GM19043 (cell line): ENCODE measurements around the gene HTT.

ENCODE experiments used
- ATAC-seq: cut with Tn5 transposase; IDR thresholded peaks from one replicate; pipeline ENCODE4 v1.9.1; 2021; ENCODE audit warnings: low read depth; ENCODE audit not compliant: unreplicated experiment

Gene HTT

GRCh38 chr4:3257103-3257555, 182.6 kb downstream of the HTT start:
- no peak for ATAC-seq

DNA sequence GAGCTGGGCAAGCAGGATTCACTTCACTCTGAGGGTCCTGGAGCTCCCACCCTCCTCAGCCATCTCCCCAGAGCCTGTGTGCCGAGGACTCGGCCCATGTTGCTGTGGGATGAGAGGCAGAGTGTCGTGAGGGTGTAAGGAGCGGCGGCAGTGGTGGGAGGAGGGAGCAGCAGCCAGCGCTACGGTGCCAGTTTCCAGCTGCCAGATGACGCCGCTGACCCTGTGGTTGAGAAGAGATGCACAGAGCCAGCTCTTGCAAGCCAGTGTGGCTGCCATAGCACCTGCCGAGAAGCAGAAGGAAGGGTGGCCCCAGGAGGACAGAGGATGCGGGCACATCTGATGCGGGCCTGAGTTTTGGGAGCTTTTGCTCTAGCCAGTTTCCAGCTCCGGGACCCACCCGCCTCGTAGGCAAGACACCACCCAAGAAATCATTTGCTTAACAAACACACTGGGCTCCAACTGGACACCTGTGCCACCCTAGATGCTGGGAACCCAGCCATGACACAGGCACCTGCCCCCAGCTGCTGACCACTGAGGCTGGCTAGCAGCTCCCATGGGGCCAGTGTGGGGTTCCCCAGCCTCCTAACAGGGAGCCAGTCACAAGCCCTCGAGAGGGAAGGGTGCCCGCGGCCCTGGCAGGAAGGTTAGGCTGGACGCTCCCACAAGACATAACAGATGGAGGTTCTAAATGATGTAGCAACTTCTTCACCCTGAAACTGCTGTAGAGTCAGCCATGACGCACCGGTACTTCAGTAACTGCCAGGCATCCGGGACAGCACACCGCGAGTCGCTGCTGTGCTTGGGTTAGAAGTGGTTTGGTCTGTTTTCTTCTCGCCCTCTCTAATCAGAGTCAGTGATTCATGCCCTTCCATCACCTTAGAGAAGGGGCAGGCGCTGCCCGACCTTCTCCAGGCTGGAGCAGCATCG, 183.3 kb downstream of the HTT start:
- ATAC-seq = no peak

GRCh38 chr4:3261411-3262207, 187.1 kb downstream of the HTT start:
- ATAC-seq = no peak

DNA sequence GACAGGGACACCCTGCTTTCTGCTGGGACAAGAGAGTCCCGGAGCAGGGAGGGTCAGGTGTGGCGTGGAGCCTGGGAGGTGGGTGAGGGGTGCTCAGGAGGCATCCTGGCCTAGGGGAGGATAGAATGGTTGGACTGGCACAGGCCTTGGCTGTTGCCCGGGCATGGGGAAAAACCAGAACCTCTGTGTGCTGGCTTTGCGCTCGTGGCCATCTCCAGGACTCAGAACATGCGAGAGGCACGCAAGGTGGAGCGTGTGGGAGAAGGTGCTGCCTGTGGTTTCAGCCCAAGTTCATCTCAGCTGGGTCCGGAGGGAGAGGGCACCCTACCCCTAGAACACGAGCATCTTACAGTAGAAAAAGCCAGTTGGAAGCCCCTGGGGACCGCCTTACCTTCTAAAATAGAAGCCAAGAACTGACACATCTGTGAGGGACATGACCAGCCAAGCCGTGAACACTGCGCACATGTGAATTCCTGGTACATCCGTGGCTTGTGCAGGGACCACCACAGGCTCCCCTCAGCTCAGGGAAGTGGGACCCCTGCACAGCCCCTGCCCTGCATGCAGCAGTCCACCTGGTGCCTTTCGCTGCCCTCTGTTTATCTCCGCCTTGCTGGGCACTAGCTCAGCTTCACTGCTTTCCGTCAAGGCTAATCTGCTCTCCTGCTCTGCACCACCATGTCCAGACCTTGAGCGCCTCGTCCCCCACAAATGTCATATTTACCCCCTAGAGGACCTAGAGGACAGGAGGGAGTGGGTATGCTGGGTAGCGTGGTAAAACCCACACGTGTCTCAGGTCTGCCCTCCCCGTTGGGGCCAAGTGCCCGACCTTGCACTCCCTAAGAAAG, 187.9 kb downstream of the HTT start:
- ATAC-seq = no peak

DNA sequence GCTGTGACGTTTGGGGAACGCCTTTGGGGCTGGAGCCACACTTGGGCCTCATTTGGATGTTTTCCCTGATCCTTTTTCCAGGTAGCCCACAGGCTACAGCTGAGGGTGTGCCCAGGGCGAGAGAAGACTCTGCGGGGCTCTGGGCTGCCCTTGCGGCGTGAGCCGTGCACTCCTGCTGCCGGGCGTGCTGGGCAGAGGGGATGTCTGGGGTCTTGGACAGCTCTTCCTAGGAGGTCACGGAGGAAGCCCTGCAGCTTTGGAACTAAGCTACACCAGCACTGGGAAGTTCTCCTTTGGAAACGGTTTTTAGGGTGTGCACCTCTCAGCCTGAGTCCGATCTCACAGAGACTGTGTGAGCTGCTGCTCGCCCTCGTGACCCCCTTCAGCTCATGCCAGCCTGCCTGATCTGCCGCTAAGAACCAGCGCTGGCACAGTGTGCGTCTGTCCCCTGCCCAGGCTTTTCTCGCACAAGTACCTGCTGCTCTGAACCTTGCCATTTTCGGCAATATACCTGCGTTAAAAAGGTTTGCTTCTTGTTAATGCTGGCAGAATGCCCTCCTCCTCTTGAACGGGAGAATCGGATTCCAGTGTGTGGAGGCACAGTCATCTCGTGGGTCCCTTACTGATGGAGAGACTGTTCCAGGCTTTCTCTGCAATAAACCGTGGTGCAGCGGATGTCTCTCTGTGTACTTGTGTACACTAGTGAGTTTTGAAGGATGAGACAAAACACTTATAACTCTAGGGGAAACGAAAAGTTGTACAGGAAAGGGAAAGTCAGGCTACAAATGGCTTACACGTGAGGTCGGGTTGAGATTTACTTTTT, 188.8 kb downstream of the HTT start:
- ATAC-seq = no peak

- no peak for ATAC-seq
Measured at GRCh38 chr4:3263876-3264193, 189.4 kb downstream of the HTT start.

DNA sequence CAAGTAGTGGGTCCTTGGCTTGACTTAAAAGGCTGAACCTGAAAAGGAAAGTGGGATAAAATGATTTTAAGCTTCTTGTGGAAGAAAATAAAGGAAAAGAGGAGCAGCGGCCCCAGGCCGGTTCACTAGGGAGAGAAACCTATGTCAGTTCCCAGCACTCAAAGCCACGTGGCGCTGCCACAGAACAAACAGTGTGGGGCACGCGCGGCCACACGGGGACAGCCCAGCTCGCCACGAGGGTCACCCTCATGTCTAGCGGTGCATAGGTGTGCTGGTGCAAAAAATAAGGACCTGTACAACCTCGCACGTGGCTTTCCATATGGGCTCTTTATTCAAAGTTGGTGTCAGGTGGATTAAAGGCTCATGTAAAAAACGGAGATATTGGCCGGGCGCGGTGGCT, 191.6 kb downstream of the HTT start:
- ATAC-seq = no peak

DNA sequence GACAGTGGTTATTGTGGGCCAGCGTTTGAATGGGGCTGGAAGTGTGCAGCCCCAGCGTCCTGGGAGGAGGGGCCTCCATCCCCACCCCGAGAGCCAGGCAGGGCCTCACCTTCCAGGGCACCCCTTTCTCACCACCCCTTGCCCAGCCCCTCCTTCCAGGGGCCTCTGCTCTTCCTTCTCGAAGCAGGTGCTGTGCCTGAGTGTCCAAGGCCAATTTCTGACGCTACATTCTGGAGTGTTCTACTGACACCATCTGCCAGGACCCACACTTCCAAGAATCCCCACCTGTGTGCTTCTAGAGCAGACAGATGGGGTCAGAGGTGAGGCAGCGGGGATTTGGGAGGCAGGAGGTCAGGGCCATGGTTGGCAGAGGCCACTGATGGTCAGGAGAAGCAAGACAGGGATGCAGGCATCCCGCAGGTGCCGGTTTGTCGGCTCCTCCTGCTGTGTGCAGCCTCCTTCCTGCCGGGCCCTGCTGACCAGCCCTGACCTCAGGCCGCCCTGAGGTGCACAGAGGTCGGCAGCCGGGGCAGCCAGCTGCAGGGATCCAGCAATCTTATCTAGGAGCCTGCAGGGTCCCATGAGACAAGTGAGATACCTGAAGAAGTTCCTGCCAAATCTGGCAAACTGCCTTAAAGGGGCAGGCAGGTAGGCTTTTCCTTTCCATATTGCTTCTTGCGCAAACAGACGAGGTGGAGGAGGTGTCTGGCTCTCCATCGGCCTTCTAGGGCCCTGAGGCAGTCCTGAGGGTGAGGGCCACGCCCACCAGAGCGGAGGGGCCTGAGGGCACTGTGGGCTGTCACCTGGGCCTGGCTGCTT, 193.3 kb downstream of the HTT start:
- no peak for ATAC-seq

DNA sequence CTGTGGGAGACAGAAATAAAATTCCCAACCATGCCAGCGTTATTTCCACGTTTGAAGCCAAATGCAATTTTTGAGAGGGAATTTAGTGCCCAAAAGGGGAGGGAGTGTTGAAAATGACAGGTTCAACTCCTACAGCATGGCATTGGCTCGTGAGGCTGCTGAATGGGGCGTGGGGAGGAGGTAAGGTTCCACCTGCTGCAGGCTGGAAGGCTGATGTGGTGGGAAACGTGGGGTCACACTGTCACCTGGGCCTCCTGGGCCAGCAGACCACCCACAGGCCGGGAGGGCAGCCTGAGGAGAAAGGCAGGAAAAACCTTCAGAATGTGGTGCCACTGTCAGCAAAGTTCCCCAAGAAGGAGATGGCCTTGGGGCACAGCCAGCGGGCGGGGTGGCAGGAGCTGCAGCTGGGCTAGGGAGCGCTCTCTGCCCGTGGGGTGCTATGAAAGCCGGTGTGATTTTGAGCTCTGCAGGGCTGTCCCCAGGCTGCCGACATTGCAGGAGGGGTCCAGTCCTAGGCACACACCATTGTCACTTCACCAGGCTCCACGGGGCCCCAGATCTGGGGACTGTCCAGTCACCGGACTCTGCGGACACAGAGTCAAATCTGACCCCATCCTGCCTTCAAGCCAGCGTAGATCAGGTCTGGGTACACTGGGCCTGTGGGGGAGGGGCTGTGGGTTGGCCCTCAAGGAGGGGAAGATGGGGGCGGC, 194.1 kb downstream of the HTT start:
- no peak for ATAC-seq

GRCh38 chr4:3269105-3269927, 194.8 kb downstream of the HTT start:
- no peak for ATAC-seq

- no peak for ATAC-seq
Measured at GRCh38 chr4:3269991-3270611, 195.6 kb downstream of the HTT start.

DNA sequence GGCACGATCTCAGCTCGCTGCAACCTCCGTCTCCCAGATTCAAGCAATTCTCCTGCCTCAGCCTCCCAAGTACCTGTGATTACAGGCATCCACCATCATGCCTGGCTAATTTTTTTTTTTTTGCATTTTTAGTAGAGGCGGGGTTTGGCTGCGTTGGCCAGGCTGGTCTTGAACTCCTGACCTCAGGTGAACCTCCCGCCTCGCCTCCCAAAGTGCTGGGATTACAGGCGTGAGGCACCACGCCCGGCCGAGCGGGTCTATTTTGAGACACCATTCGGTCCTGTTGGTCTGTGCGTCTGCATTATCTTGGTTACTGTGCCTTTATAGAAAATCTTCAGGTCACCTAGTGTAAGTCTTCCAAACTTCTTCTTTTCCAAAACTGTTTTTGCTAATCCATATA, 196.7 kb downstream of the HTT start:
- no peak for ATAC-seq

DNA sequence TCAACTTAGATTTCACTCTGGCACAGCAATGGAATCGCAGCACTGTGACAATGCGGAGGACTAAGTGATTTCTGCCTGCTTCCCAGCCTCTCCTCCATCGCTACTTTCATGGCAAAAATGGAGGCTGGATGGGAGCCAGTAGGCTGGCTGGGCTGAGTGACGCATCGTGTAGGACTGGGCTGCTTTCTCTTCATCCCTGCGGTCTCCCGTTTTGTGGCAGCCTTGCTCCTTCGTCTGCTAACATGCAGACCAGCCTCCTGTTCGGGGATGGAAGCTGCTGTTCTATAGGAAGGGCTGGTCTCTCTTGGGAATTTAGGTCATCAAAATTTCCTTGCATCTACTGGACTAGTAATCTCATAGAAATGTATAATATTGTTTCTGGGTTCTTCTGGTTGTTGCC, 202.5 kb downstream of the HTT start:
- no peak for ATAC-seq

DNA sequence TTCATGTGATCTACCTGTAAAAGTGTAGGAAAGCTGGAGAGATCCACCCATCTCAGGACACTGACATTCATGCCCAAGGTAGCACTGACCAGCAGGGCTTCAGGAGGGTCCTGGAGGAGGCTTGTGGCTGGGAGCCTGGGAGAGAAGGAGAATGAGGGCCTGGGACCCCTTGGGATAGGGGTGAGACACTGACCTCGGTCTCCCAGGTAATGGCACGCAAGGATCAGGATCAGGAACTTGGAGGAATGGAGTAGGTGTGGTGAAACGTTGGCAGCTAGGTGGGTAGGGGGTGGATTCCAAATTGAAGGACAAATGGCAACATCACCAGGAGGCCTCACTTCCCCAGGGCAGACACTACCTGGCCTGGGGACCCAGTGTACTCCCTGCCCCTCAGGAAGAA, 206.0 kb downstream of the HTT start:
- no peak for ATAC-seq

DNA sequence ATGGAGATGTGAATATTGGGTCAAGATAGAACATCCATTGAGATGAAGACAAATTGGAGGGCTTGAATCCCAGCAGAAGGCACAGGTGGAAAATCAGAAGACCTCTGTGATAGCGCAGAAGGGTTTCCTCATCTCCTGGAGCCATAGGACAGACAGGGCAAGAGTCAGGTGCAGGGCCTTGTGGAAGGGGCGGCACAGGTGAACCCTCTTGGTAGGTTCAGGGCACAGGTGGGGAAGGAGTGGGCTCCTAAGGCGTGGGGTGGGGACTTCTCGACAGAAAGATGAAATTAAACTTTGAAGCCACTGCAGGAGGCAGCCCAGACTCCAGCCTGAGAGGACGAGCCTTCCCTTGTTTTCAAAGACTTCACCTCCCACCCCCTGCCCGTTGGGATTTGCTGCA, 209.0 kb downstream of the HTT start:
- ATAC-seq = no peak

GRCh38 chr4:3283916-3284315, 209.4 kb downstream of the HTT start:
- ATAC-seq = no peak
